HS-27A (cell line): Measurements from ENCODE around the gene MR1.

Source experiments
- DNase-seq: peaks from one replicate; pipeline ENCODE4 v3.0.0-alpha.2; 2012; ENCODE audit warnings: low read depth, missing footprints

Gene MR1

GRCh38 chr1:181108304-181108867 is 74.6 kb downstream of the MR1 start:
- no peak for DNase-seq

- no peak for DNase-seq
These were observed 76.2 kb downstream of the MR1 start for GRCh38 chr1:181110013-181110412.
